Measurements from ENCODE around the gene ENDOU. TPM values are rescaled to one million over a fixed set of nuclear protein-coding genes. Genes with fewer than 3 reads are reported as not detected.

Gene ENDOU
- total RNA-seq, 1 donor from 2014 or later = 0.32 TPM

DNA sequence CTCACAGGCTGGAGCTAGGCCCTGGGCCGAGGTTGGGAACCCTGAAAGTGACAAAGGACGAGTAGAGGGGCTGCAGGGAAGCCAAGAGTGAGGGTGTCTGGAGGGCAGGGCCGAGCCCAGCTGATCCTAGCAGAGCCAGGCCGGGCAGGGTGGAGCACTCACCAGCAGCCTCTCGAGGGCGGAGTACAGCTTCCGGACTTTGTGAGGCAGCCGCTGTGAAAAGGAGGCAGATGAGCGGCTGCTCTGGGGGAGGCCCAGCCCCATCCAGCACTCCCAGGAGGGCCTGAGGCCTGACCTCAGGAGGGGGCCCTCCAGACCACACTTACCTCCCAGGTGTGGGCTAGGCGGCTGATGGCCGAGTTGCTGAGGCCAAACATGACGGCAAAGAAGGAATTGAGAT, 14.7 kb upstream of the ENDOU start:
- H3K27me3 ChIP-seq = no peaks in the 10 kb centered on the region
- ATAC-seq (no peak), DNase-seq (no peak)
- no peak overlapping the region for H3K4me3 ChIP-seq
- H3K4me1 ChIP-seq = peaks cover 60% of the 10 kb centered on the region
- TF ChIP-seq, protein P1, sequence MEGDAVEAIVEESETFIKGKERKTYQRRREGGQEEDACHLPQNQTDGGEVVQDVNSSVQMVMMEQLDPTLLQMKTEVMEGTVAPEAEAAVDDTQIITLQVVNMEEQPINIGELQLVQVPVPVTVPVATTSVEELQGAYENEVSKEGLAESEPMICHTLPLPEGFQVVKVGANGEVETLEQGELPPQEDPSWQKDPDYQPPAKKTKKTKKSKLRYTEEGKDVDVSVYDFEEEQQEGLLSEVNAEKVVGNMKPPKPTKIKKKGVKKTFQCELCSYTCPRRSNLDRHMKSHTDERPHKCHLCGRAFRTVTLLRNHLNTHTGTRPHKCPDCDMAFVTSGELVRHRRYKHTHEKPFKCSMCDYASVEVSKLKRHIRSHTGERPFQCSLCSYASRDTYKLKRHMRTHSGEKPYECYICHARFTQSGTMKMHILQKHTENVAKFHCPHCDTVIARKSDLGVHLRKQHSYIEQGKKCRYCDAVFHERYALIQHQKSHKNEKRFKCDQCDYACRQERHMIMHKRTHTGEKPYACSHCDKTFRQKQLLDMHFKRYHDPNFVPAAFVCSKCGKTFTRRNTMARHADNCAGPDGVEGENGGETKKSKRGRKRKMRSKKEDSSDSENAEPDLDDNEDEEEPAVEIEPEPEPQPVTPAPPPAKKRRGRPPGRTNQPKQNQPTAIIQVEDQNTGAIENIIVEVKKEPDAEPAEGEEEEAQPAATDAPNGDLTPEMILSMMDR (IDR thresholded peaks at IDR 0.05) = no peak
- peak overlapping the region; percentile 25 for H3K27ac ChIP-seq
- intact Hi-C loops (cut with DNase I) = no loop called here
- no peaks in the 10 kb centered on the region for H3K36me3 ChIP-seq
- no peaks in the 10 kb centered on the region for H3K9me3 ChIP-seq

DNA sequence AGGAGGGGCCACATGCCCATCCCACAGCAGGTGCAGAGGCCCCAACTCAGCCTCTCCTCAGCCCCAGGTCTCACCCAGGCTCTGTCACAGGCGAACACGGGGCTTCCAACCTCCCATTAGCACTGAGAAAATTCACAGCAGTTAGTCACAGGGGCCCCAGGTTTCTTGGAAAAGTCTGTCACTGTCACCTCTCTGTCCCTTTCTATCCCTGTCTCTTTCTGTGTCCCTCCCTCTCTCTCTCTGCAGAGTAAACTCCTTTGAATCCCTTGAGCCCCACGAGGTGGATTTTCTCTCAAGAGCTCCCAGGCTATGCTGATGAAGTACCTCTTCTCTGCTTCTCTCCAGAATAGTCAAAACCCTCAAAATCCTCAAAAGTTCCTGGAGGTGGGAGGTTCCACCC, 14.0 kb upstream of the ENDOU start:
- TF ChIP-seq, protein P1 (IDR thresholded peaks at IDR 0.05) = no peak
- H3K27ac ChIP-seq = no peak overlapping the region
- peaks cover 61% of the 10 kb centered on the region for H3K4me1 ChIP-seq
- DNase-seq (no peak), ATAC-seq (no peak)
- intact Hi-C loops (cut with DNase I) = no loop called here
- no peaks in the 10 kb centered on the region for H3K27me3 ChIP-seq
- no peaks in the 10 kb centered on the region for H3K9me3 ChIP-seq
- H3K4me3 ChIP-seq = no peak overlapping the region
- no peaks in the 10 kb centered on the region for H3K36me3 ChIP-seq

DNA sequence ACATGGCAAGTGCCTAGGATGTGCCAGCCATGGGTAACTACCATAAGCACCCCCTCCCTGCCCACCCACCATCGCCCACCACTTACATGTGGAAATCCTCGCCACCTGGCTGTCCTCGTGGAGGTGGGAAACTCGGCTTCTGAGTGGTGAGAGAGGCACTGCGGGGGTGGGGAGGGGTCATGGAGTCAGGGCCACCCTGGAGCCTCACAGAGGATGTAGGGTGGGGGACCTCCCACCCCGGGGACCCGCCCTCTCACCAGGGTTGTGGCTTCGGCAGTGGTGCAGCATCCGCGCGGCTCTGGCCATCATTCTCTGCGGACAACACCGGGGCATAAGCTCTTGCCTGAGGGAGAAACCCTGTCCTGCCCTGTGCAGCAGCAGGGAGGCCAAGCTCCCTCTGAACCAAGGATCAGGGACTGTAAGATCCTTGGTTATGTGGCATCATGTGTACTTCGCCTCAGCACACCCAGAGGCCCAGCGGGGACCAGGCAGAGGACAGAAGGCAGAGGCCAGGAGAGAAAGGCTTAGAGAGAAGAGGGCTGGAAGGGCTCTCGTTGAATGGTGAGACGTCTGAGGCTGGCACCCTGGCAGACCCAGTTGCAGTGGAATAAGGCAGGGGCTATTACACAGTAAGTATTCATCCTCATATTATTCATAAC, 12.8 kb upstream of the ENDOU start:
- Histone ChIP-seq H3K9me3 (no peaks in the 10 kb centered on the region), H3K4me3 (no peak overlapping the region), H3K36me3 (no peaks in the 10 kb centered on the region), H3K4me1 (peaks cover 61% of the 10 kb centered on the region), H3K27ac (peak overlapping the region; percentile 44), H3K27me3 (no peaks in the 10 kb centered on the region)
- ATAC-seq = no peak
- intact Hi-C loops (cut with DNase I) = no loop called here
- no peak for DNase-seq
- TF ChIP-seq, protein P1 (IDR thresholded peaks at IDR 0.05) = no peak

DNA sequence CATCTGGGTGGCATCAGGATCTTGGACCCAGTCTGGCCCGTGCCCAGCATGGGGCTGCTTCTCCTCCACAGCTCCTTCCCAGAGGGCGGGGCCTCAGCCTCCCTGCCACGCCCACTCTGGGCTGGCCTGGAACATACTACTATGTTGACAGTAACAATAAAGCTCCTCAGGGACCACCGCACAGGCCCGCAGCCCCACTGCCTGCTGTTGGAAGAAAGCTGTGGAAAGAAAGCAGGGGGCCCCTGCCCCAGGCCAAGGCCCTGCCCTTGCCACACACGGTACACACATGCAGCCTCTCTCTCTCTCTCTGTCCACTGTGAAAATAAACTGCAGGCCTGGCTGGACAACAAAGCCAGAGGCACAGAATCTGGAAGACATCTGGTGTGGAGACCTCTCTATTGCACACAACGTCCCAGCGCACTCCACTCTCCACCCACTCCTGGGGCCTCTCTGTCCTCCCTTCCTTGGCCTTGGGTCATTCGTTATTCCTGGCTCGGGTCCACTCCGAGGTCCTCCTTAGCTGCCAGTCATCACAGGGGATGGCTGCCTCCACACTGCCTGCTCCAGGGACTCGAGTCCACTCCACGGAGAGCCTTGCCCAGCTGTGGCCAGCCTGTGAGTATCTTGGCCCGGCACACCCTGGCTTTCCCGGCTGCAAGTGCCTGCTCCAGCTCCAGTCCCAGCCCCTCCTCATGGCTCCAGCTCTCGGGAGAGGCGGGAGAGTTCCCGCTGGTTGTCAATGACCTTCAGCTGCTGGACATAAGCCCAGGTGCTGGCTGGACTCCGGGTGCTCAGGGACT, 11.8 kb upstream of the ENDOU start:
- TF ChIP-seq, protein P1 (IDR thresholded peaks at IDR 0.05) = no peak
- no peaks in the 10 kb centered on the region for H3K9me3 ChIP-seq
- no peak overlapping the region for H3K4me3 ChIP-seq
- no peaks in the 10 kb centered on the region for H3K27me3 ChIP-seq
- peaks cover 59% of the 10 kb centered on the region for H3K4me1 ChIP-seq
- peak overlapping the region; percentile 78 for H3K27ac ChIP-seq
- intact Hi-C loops (cut with DNase I) = no loop called here
- no peaks in the 10 kb centered on the region for H3K36me3 ChIP-seq
- DNase-seq (peak; percentile 93), ATAC-seq (peak; percentile 86)

DNA sequence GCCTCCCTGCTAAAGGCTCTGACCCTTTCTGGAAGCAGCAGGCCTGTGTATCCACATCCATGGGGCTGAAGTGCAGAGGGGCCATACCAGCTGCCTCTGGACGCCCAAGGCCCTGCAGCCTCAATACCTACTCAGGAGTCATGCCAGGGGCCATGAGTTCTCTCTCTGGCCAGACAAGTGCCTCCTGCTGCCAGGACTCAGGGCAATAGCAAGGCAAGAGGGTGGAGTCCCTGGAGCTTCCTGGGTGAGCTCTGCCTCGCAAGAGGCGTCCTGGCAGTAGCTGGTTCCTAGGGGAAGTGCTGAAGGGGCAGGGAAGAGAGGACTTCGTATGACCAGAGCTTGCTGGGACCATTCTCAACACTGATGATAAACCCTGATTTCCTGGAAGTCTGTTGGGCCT, 10.9 kb upstream of the ENDOU start:
- no peak for DNase-seq
- intact Hi-C loops (cut with DNase I) = no loop called here

More for the DNA sequence above, 10.9 kb upstream of the ENDOU start:
- Histone ChIP-seq H3K4me3 (no peak overlapping the region), H3K27me3 (no peaks in the 10 kb centered on the region), H3K4me1 (peaks cover 51% of the 10 kb centered on the region), H3K36me3 (no peaks in the 10 kb centered on the region), H3K27ac (peak overlapping the region; percentile 78), H3K9me3 (no peaks in the 10 kb centered on the region)
- ATAC-seq = no peak
- TF ChIP-seq, protein P1 (IDR thresholded peaks at IDR 0.05) = no peak

All from upper lobe of right lung (tissue), 1 donor.